HCT116 (cell line): ENCODE results near the gene KLHL22. TPM values are rescaled to one million over a fixed set of nuclear protein-coding genes. Genes with fewer than 3 reads are reported as not detected.

Source experiments
- ATAC-seq: fragments of 200-7000 bp; cut with Tn5 transposase; 2 replicates; pipeline ENCODE4 v1.9.1; 2020; ENCODE audit warnings: mild to moderate bottlenecking, moderate library complexity
- BruUV-seq: library from RNA; stranded (reverse); fragments of 400-500 nt; replicated peaks from 2 replicates; lab custom pipeline; 2021; lab: Mats Ljungman, UMichigan
- CTCF ChIA-PET: fragments of 300-600 bp; sonication (Branson Sonifier 250); formaldehyde crosslinking; loops from one replicate; lab custom pipeline; 2021; ENCODE audit warnings: antibody characterized with exemption; lab: Charles Lee
- POLR2A ChIA-PET: fragments of 300-600, 350-600 bp; sonication (Branson Sonifier 250); formaldehyde crosslinking; loops from one replicate; lab custom pipeline; 2021; ENCODE audit warnings: antibody characterized with exemption; lab: Charles Lee
- RAD21 ChIA-PET, 2 experiments: fragments of 300-600 bp; sonication (Branson Sonifier 250); formaldehyde crosslinking; loops; one replicate each; lab custom pipeline; 2023; ENCODE audit warnings: low total read pairs in 2 of 2; ENCODE audit not compliant: uncharacterized antibody in 2 of 2, unreplicated experiment in 2 of 2, low non-redundant PET in 1 of 2; lab: Charles Lee
- DNase-seq: peaks from one replicate; pipeline ENCODE4 v3.0.0-alpha.2; 2010; ENCODE audit warnings: low read depth, low spot score
- H2AFZ ChIP-seq: fragments of 200-600 bp; shearing (Covaris generic), sonication (generic); 2 replicates; pipeline ENCODE4 v1.6.1; 2017; ENCODE audit warnings: low read depth, mixed run types, mixed read lengths, antibody characterized with exemption, low read length; ENCODE audit not compliant: poor library complexity, severe bottlenecking
- H3K27ac ChIP-seq: 2 replicates; pipeline ENCODE4 v1.5.1; 2012; ENCODE audit warnings: low read depth, low read length
- H3K27me3 ChIP-seq: fragments of 200-600 bp; sonication (generic); 2 replicates; pipeline ENCODE4 v1.6.1; 2016; ENCODE audit warnings: mixed run types, low read length, mixed read lengths; ENCODE audit not compliant: insufficient read depth
- H3K36me3 ChIP-seq, 2 experiments: fragments of 200-500 bp in 1 of 2; fragments of 200-600 bp in 1 of 2; sonication (Bioruptor generic) in 1 of 2; sonication (generic) in 1 of 2; 2 replicates each; pipeline versions ENCODE4 v1.5.1 to v1.6.1; 2014 to 2016; ENCODE audit warnings: low read length in 2 of 2, inconsistent platforms in 1 of 2, mixed read lengths in 1 of 2, mixed run types in 1 of 2; ENCODE audit not compliant: insufficient read depth in 2 of 2, control insufficient read depth in 1 of 2
- H3K4me1 ChIP-seq, 2 experiments: fragments of 200-600 bp in 1 of 2; sonication (generic) in 1 of 2; 2 replicates each; pipeline versions ENCODE4 v1.5.1 to v1.6.1; 2012 to 2017; ENCODE audit warnings: low read length in 2 of 2, inconsistent platforms in 1 of 2, mild to moderate bottlenecking in 1 of 2, mixed read lengths in 1 of 2, mixed run types in 1 of 2, moderate library complexity in 1 of 2; ENCODE audit not compliant: insufficient read depth in 2 of 2, control insufficient read depth in 1 of 2
- H3K4me2 ChIP-seq: fragments of 200-600 bp; sonication (generic); 2 replicates; pipeline ENCODE4 v1.6.1; 2017; ENCODE audit warnings: mixed run types, low read length, mixed read lengths
- H3K4me3 ChIP-seq, 2 experiments: fragments of 200-600 bp in 1 of 2; sonication (generic) in 1 of 2; replicated peaks in 1 of 2; 2 replicates each; pipeline ENCODE4 v1.5.1; 2011 to 2016; ENCODE audit warnings: low read length in 2 of 2, control low read depth in 1 of 2, low read depth in 1 of 2, mild to moderate bottlenecking in 1 of 2, mixed read lengths in 1 of 2, mixed run types in 1 of 2
- H3K79me2 ChIP-seq: fragments of 200-600 bp; sonication (generic); 2 replicates; pipeline ENCODE4 v1.6.1; 2017; ENCODE audit warnings: mild to moderate bottlenecking, mixed run types, low read length, moderate library complexity, mixed read lengths; ENCODE audit not compliant: insufficient read depth
- H3K9ac ChIP-seq: fragments of 200-600 bp; sonication (generic); 2 replicates; pipeline ENCODE4 v1.6.1; 2016; ENCODE audit warnings: low read length, mixed read lengths
- H3K9me2 ChIP-seq: fragments of 200-600 bp; sonication (generic), shearing (Covaris generic); 2 replicates; pipeline ENCODE4 v1.6.1; 2017; ENCODE audit warnings: mixed run types, mild to moderate bottlenecking, moderate library complexity; ENCODE audit not compliant: insufficient read depth
- H3K9me3 ChIP-seq, 2 experiments: fragments of 200-500 bp in 1 of 2; fragments of 200-600 bp in 1 of 2; sonication (Bioruptor generic) in 1 of 2; sonication (generic) in 1 of 2; 2 replicates each; pipeline ENCODE4 v1.6.1; 2014 to 2017; ENCODE audit warnings: low read length in 2 of 2, mixed read lengths in 2 of 2, inconsistent platforms in 1 of 2, low read depth in 1 of 2, mild to moderate bottlenecking in 1 of 2, mixed run types in 1 of 2, moderate library complexity in 1 of 2; ENCODE audit not compliant: control insufficient read depth in 1 of 2, insufficient read depth in 1 of 2
- H4K20me1 ChIP-seq: fragments of 200-600 bp; sonication (generic), shearing (Covaris generic); 2 replicates; pipeline ENCODE4 v1.6.1; 2017; ENCODE audit warnings: mixed run types, mild to moderate bottlenecking, moderate library complexity; ENCODE audit not compliant: insufficient read depth
- CBX3 ChIP-seq: IDR thresholded peaks from 2 replicates; pipeline ENCODE4 v1.6.1; 2012; ENCODE audit warnings: low read depth
- CEBPB ChIP-seq: IDR thresholded peaks from 2 replicates; pipeline ENCODE4 v1.6.1; 2012; ENCODE audit warnings: low read depth
- EGR1 ChIP-seq: IDR thresholded peaks from 2 replicates; pipeline ENCODE4 v1.6.1; 2012; ENCODE audit warnings: low read depth
- EZH2phosphoT487 ChIP-seq: fragments of 200-600 bp; IDR thresholded peaks from 2 replicates; pipeline ENCODE4 v1.6.1; 2018; ENCODE audit warnings: antibody characterized with exemption, borderline replicate concordance
- FOSL1 ChIP-seq: IDR thresholded peaks from 2 replicates; pipeline ENCODE4 v1.6.1; 2012; ENCODE audit warnings: low read depth
- RAD21 ChIP-seq: IDR thresholded peaks from 2 replicates; pipeline ENCODE4 v1.6.1; 2012; ENCODE audit warnings: low read depth, mild to moderate bottlenecking
- SP1 ChIP-seq: IDR thresholded peaks from 2 replicates; pipeline ENCODE4 v1.6.1; 2012; ENCODE audit warnings: low read depth
- SRF ChIP-seq: IDR thresholded peaks from 2 replicates; pipeline ENCODE4 v1.6.1; 2012; ENCODE audit warnings: low read depth
- YY1 ChIP-seq: IDR thresholded peaks from 2 replicates; pipeline ENCODE4 v1.6.1; 2011; ENCODE audit warnings: low read length, low read depth, moderate library complexity, mild to moderate bottlenecking; ENCODE audit not compliant: insufficient replicate concordance; ENCODE audit errors: extremely low read depth
- ZNF274 ChIP-seq: fragments of 200-500 bp; sonication (Bioruptor generic); IDR thresholded peaks from 2 replicates; pipeline ENCODE4 v1.6.1; 2014; ENCODE audit warnings: mild to moderate bottlenecking, low read depth, low read length, inconsistent platforms
- intact Hi-C: fragments of 100-400 bp; cut with micrococcal nuclease; formaldehyde crosslinking; loops from 2 replicates; pipeline ENCODE4 v1.10.0; 2022
- total RNA-seq: library from RNA; stranded (reverse); gene quantifications from one replicate; pipeline ENCODE4 v1.2.1, GENCODE V29; 2021; ENCODE audit not compliant: unreplicated experiment

The KLHL22 gene
- total RNA-seq, 1 experiment from 2014 or later: 16.4 TPM

DNA sequence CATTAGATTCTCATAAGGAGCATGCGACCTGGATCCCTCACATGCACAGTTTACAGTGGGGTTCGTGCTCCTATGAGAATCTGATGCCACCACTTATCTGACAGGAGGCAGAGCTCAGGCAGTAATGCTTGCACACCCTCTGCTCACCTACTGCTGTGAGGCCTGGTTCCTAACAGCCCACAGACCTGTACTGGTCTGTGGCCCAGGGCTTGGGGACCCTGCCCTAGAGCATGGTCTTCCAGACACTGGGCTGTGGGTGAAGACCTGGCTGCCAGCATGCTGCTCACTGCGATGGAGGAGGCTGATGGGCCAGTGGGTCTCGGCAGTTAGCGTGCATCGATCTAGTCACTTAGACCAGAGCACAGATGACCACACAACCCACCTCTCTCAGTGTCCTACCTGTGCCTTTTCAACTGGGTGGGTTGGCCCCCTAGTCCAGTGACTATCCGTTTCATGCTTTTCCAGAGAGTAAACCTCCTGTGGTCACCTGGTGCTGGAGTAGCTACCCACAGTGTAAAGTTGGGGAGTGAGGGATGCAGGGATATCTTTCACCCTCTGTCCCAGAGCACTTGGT, 32.9 kb upstream of the KLHL22 start:
- Histone ChIP-seq H3K4me1 (peaks cover 52 to 76% of the 10 kb centered on the region in 2 experiments), H3K36me3 (peaks cover 2 to 8% of the 10 kb centered on the region in 2 experiments; a peak in 2 of 4 replicates), H3K27me3 (no peaks in the 10 kb centered on the region), H3K9me3 (no peaks in the 10 kb centered on the region), H3K4me3 (no peak overlapping the region), H2AFZ (no peak overlapping the region), H3K27ac (no peak overlapping the region), H4K20me1 (no peaks in the 10 kb centered on the region; the same call in 1 of the 2 replicates), H3K79me2 (peaks cover 100% of the 10 kb centered on the region), H3K4me2 (no peak overlapping the region), H3K9ac (no peak overlapping the region), H3K9me2 (no peaks in the 10 kb centered on the region)
- DNase-seq (no peak), ATAC-seq (no peak)
- no TSS peak for BruUV-seq
- ChIA-PET POLR2A (no interaction called here), RAD21 (no interaction called here), CTCF (no interaction called here)
- intact Hi-C loops: no loop called here
- TF ChIP-seq ZNF274 (no peak), EGR1 (no peak), YY1 (no peak), RAD21 (no peak), CBX3 (no peak), EZH2phosphoT487 (no peak), SRF (no peak), SP1 (no peak), CEBPB (no peak), FOSL1 (no peak)
